GM12892 (cell line): ENCODE measurements around the gene GAL3ST1.

Experiments used
- DNase-seq: peaks from one replicate; pipeline ENCODE4 v3.0.0; 2011; ENCODE audit not compliant: insufficient read length
- FAIRE-seq: peaks from 2 replicates; lab custom pipeline; 2011; peaks lifted over from hg19 to GRCh38; lab: Jason Lieb, UNC
- POLR2A ChIP-seq: IDR thresholded peaks from 2 replicates; pipeline ENCODE4 v1.6.1; 2011; ENCODE audit warnings: low read depth, low read length, control low read depth
- POLR2AphosphoS5 ChIP-seq: IDR thresholded peaks from 2 replicates; pipeline ENCODE4 v1.6.1; 2011; ENCODE audit warnings: low read depth, low read length, control low read depth
- TAF1 ChIP-seq: IDR thresholded peaks from 2 replicates; pipeline ENCODE4 v1.6.1; 2011; ENCODE audit warnings: low read depth, mild to moderate bottlenecking, control low read depth, low read length, borderline replicate concordance

Gene GAL3ST1

GRCh38 chr22:30591588-30592359 lies 17.3 kb upstream of the GAL3ST1 start, which contains the start of gene PES1:
PES1 (minus strand) TSS chr22:30591910; CDS start chr22:30591833, 77 bp downstream.
- DNase-seq, result peak; percentile 92
- FAIRE-seq, result peak; percentile 99
- TF ChIP-seq POLR2A (peak; percentile 77), POLR2AphosphoS5 (peak; percentile 67), TAF1 (peak; percentile 68)

GRCh38 chr22:30591191-30591587 lies 16.7 kb upstream of the GAL3ST1 start:
- TF ChIP-seq TAF1 (no peak), POLR2AphosphoS5 (peak; percentile 40; the same call in 1 of the 2 replicates), POLR2A (no peak; the same call in 1 of the 2 replicates)
- no peak for FAIRE-seq
- no peak for DNase-seq

GRCh38 chr22:30586414-30586813 lies 11.9 kb upstream of the GAL3ST1 start:
- FAIRE-seq, result no peak
- DNase-seq, result no peak
- TF ChIP-seq POLR2AphosphoS5, result no peak
- TF ChIP-seq POLR2A, result no peak
- no peak for TF ChIP-seq TAF1

- DNase-seq (no peak), FAIRE-seq (no peak)
- TF ChIP-seq TAF1 (no peak), POLR2AphosphoS5 (peak; percentile 48; the same call in 1 of the 2 replicates), POLR2A (0 out of 2 replicates have a peak, but pooled peaks have one; percentile 16)
Observed at GRCh38 chr22:30584441-30584840, 10.0 kb upstream of the GAL3ST1 start.

- no peak for TF ChIP-seq POLR2A
- no peak for TF ChIP-seq TAF1
- TF ChIP-seq POLR2AphosphoS5, result no peak
- FAIRE-seq, result no peak
- no peak for DNase-seq
Observed at GRCh38 chr22:30582788-30583545, 8.5 kb upstream of the GAL3ST1 start.

- FAIRE-seq, result no peak
- TF ChIP-seq TAF1 (no peak), POLR2A (no peak), POLR2AphosphoS5 (no peak)
Observed at GRCh38 chr22:30582051-30582450, 7.6 kb upstream of the GAL3ST1 start.

GRCh38 chr22:30580896-30581295 lies 6.4 kb upstream of the GAL3ST1 start:
- no peak for FAIRE-seq
- no peak for DNase-seq
- no peak for TF ChIP-seq POLR2A
- no peak for TF ChIP-seq POLR2AphosphoS5
- TF ChIP-seq TAF1, result no peak

More at GRCh38 chr22:30582051-30582450, 7.6 kb upstream of the GAL3ST1 start:
- no peak for DNase-seq

GRCh38 chr22:30578481-30578880 lies 4.0 kb upstream of the GAL3ST1 start:
- no peak for TF ChIP-seq TAF1
- TF ChIP-seq POLR2AphosphoS5, result no peak
- no peak for TF ChIP-seq POLR2A
- FAIRE-seq (no peak), DNase-seq (no peak)

GRCh38 chr22:30575859-30576258 lies 1.4 kb upstream of the GAL3ST1 start:
- no peak for DNase-seq
- FAIRE-seq, result no peak

GRCh38 chr22:30574997-30575671 lies 669 bp upstream of the GAL3ST1 start:
- DNase-seq (no peak), FAIRE-seq (no peak)
- TF ChIP-seq TAF1 (no peak), POLR2A (0 out of 2 replicates have a peak, but pooled peaks have one; percentile 15)

More at GRCh38 chr22:30575859-30576258, 1.4 kb upstream of the GAL3ST1 start:
- TF ChIP-seq POLR2A (no peak), POLR2AphosphoS5 (no peak), TAF1 (no peak)
